IMR-90 (cell line): Measurements from ENCODE around the gene CRABP1. TPM values are rescaled to one million over a fixed set of nuclear protein-coding genes. Genes with fewer than 3 reads are reported as not detected.

Experiments
- ATAC-seq: fragments of 200-7000 bp; cut with Tn5 transposase; 2 replicates; pipeline ENCODE4 v1.9.1; 2020; ENCODE audit warnings: low read depth, mild to moderate bottlenecking, moderate library complexity
- BruUV-seq: library from RNA; stranded (reverse); fragments of 400-500 nt; replicated peaks from 2 replicates; lab custom pipeline; 2021; lab: Mats Ljungman, UMichigan
- CTCF ChIA-PET: fragments of 300-600 bp; formaldehyde crosslinking; extraction: SDS; loops from one replicate; lab custom pipeline; 2021; ENCODE audit warnings: antibody characterized with exemption; lab: Yijun Ruan, JAX
- POLR2A ChIA-PET: fragments of 300-600 bp; sonication (Branson Sonifier 250); formaldehyde crosslinking; loops from one replicate; lab custom pipeline; 2022; ENCODE audit warnings: antibody characterized with exemption; ENCODE audit not compliant: unreplicated experiment; lab: Charles Lee
- DNase-seq: peaks from one replicate; pipeline ENCODE4 v3.0.0; 2013
- H2AFZ ChIP-seq: replicated peaks from 2 replicates; pipeline ENCODE3; 2013; ENCODE audit warnings: low read length, mild to moderate bottlenecking; ENCODE audit not compliant: poor library complexity
- H2AK5ac ChIP-seq: 2 replicates; pipeline ENCODE4 v1.6.1; 2013; ENCODE audit warnings: low read depth, low read length, inconsistent platforms
- H2AK9ac ChIP-seq: replicated peaks from 2 replicates; pipeline ENCODE3; 2013; ENCODE audit warnings: mild to moderate bottlenecking, low read depth, low read length, moderate library complexity; ENCODE audit not compliant: poor library complexity
- H2BK120ac ChIP-seq: 2 replicates; pipeline ENCODE4 v1.6.1; 2013; ENCODE audit warnings: low read depth, low read length, inconsistent platforms
- H2BK15ac ChIP-seq: 3 replicates; pipeline ENCODE4 v1.6.1; 2013; ENCODE audit warnings: low read depth, low read length, inconsistent platforms
- H2BK20ac ChIP-seq: 2 replicates; pipeline ENCODE4 v1.6.1; 2013; ENCODE audit warnings: low read depth, mild to moderate bottlenecking, inconsistent platforms, low read length, moderate library complexity
- H2BK5ac ChIP-seq: 2 replicates; pipeline ENCODE4 v1.6.1; 2013; ENCODE audit warnings: mild to moderate bottlenecking, low read depth, low read length, inconsistent platforms; ENCODE audit not compliant: poor library complexity, severe bottlenecking
- H3K14ac ChIP-seq: replicated peaks from 2 replicates; pipeline ENCODE4 v1.6.1; 2013; ENCODE audit warnings: low read depth, low read length, inconsistent platforms
- H3K18ac ChIP-seq: 2 replicates; pipeline ENCODE4 v1.6.1; 2013; ENCODE audit warnings: low read depth, low read length, control low read depth
- H3K23ac ChIP-seq: 2 replicates; pipeline ENCODE4 v1.6.1; 2013; ENCODE audit warnings: low read depth, low read length, inconsistent platforms
- H3K27ac ChIP-seq: 2 replicates; pipeline ENCODE4 v1.5.1; 2013; ENCODE audit warnings: mild to moderate bottlenecking, control low read depth, low read length; ENCODE audit not compliant: insufficient read depth
- H3K27me3 ChIP-seq: 2 replicates; pipeline ENCODE4 v1.6.1; 2013; ENCODE audit warnings: low read length; ENCODE audit not compliant: control insufficient read depth, insufficient read depth
- H3K36me3 ChIP-seq: 2 replicates; pipeline ENCODE4 v1.6.1; 2013; ENCODE audit warnings: low read length, mixed read lengths; ENCODE audit not compliant: control insufficient read depth, insufficient read depth
- H3K4ac ChIP-seq: 2 replicates; pipeline ENCODE4 v1.6.1; 2013; ENCODE audit warnings: low read depth, low read length, inconsistent platforms
- H3K4me1 ChIP-seq: 2 replicates; pipeline ENCODE4 v1.6.1; 2013; ENCODE audit warnings: low read length, mixed read lengths; ENCODE audit not compliant: control insufficient read depth, insufficient read depth
- H3K4me2 ChIP-seq: 2 replicates; pipeline ENCODE4 v1.6.1; 2013; ENCODE audit warnings: low read depth, mild to moderate bottlenecking, control low read depth, low read length, moderate library complexity
- H3K4me3 ChIP-seq: 2 replicates; pipeline ENCODE4 v1.5.1; 2013; ENCODE audit warnings: low read depth, mild to moderate bottlenecking, control low read depth, low read length, moderate library complexity; ENCODE audit not compliant: insufficient read depth
- H3K56ac ChIP-seq: 2 replicates; pipeline ENCODE4 v1.6.1; 2013; ENCODE audit warnings: low read length, inconsistent platforms; ENCODE audit not compliant: insufficient read depth; ENCODE audit errors: extremely low read depth
- H3K79me1 ChIP-seq, 2 experiments: 2 replicates each; pipeline ENCODE4 v1.6.1; 2013; ENCODE audit warnings: low read length in 2 of 2, inconsistent platforms in 1 of 2, low read depth in 1 of 2
- H3K9ac ChIP-seq: 2 replicates; pipeline ENCODE4 v1.6.1; 2013; ENCODE audit warnings: low read depth, low read length, control low read depth
- H3K9me1 ChIP-seq: 2 replicates; pipeline ENCODE4 v1.6.1; 2013; ENCODE audit warnings: low read length, inconsistent platforms; ENCODE audit not compliant: insufficient read depth
- H3K9me3 ChIP-seq: 2 replicates; pipeline ENCODE4 v1.6.1; 2013; ENCODE audit warnings: low read length; ENCODE audit not compliant: control insufficient read depth, insufficient read depth
- H4K20me1 ChIP-seq: 2 replicates; pipeline ENCODE4 v1.6.1; 2013; ENCODE audit warnings: low read length, inconsistent platforms; ENCODE audit not compliant: insufficient read depth
- H4K5ac ChIP-seq: 2 replicates; pipeline ENCODE4 v1.6.1; 2013; ENCODE audit warnings: mild to moderate bottlenecking, low read depth, low read length, control low read depth
- H4K8ac ChIP-seq, 2 experiments: 2 replicates each; pipeline ENCODE4 v1.6.1; 2013; ENCODE audit warnings: low read depth in 2 of 2, low read length in 2 of 2, control low read depth in 1 of 2, inconsistent platforms in 1 of 2
- H4K91ac ChIP-seq: 2 replicates; pipeline ENCODE4 v1.6.1; 2013; ENCODE audit warnings: low read depth, low read length, inconsistent platforms; ENCODE audit not compliant: insufficient read depth
- BHLHE40 ChIP-seq: fragments of 150-350 bp; IDR thresholded peaks from 2 replicates; pipeline ENCODE4 v1.6.1; 2016; ENCODE audit warnings: mild to moderate bottlenecking, low read depth, low read length
- CEBPB ChIP-seq: IDR thresholded peaks from 2 replicates; pipeline ENCODE4 v1.6.1; 2012; ENCODE audit warnings: low read depth, low read length, improper control_type of control experiment
- CHD1 ChIP-seq: IDR thresholded peaks from 2 replicates; pipeline ENCODE4 v1.6.1; 2012; ENCODE audit warnings: low read depth, low read length, improper control_type of control experiment
- CTCF ChIP-seq: conservative IDR thresholded peaks from 2 replicates; pipeline ENCODE4 v1.5.1; 2012; ENCODE audit warnings: mild to moderate bottlenecking, low read depth, low read length, improper control_type of control experiment
- ELK1 ChIP-seq: fragments of 150-350 bp; IDR thresholded peaks from 2 replicates; pipeline ENCODE4 v1.6.1; 2016; ENCODE audit warnings: low read depth, mild to moderate bottlenecking, low read length, moderate library complexity, borderline replicate concordance
- FOS ChIP-seq: fragments of 150-350 bp; IDR thresholded peaks from 2 replicates; pipeline ENCODE4 v1.6.1; 2016; ENCODE audit warnings: low read depth, low read length
- MAFK ChIP-seq: IDR thresholded peaks from 2 replicates; pipeline ENCODE4 v1.6.1; 2012; ENCODE audit warnings: low read depth, low read length, improper control_type of control experiment
- MAZ ChIP-seq: IDR thresholded peaks from 2 replicates; pipeline ENCODE4 v1.6.1; 2012; ENCODE audit warnings: low read depth, mild to moderate bottlenecking, low read length, improper control_type of control experiment, moderate library complexity, borderline replicate concordance
- MXI1 ChIP-seq: IDR thresholded peaks from 2 replicates; pipeline ENCODE4 v1.6.1; 2012; ENCODE audit warnings: low read depth, mild to moderate bottlenecking, low read length, moderate library complexity, borderline replicate concordance
- NFE2L2 ChIP-seq: fragments of 150-350 bp; IDR thresholded peaks from 2 replicates; pipeline ENCODE4 v1.6.1; 2016; ENCODE audit warnings: low read depth, mild to moderate bottlenecking, low read length
- POLR2A ChIP-seq: IDR thresholded peaks from 2 replicates; pipeline ENCODE4 v1.6.1; 2012; ENCODE audit warnings: mild to moderate bottlenecking, low read depth, low read length
- RAD21 ChIP-seq: IDR thresholded peaks from 2 replicates; pipeline ENCODE4 v1.6.1; 2012; ENCODE audit warnings: low read length, improper control_type of control experiment
- RCOR1 ChIP-seq: IDR thresholded peaks from 2 replicates; pipeline ENCODE4 v1.6.1; 2012; ENCODE audit warnings: mild to moderate bottlenecking, low read length, improper control_type of control experiment; ENCODE audit not compliant: insufficient replicate concordance
- RFX5 ChIP-seq: IDR thresholded peaks from 2 replicates; pipeline ENCODE4 v1.8.0; 2012; ENCODE audit warnings: low read depth, mild to moderate bottlenecking, low read length, moderate library complexity
- SMC3 ChIP-seq: fragments of 150-350 bp; IDR thresholded peaks from 2 replicates; pipeline ENCODE4 v1.6.1; 2016; ENCODE audit warnings: low read depth, mild to moderate bottlenecking, antibody characterized with exemption, low read length, moderate library complexity
- USF2 ChIP-seq: fragments of 150-350 bp; IDR thresholded peaks from 2 replicates; pipeline ENCODE4 v1.6.1; 2017; ENCODE audit warnings: mild to moderate bottlenecking, antibody characterized with exemption, low read length, low read depth
- WGBS, 2 experiments: methylation state at CpG; one replicate each; pipeline versions ENCODE4 v1.1.5 to v1.1.7; 2013; ENCODE audit warnings: missing lambda C conversion rate in 2 of 2; ENCODE audit not compliant: insufficient read length in 1 of 2; ENCODE audit errors: extremely low coverage in 2 of 2; 5-methylcytosine and 5-hydroxymethylcytosine counted together
- dilution Hi-C: fragments of 300-500 bp; cut with HindIII; formaldehyde crosslinking; loops from one replicate; pipeline ENCODE4 v1.14.3; 2018; ENCODE audit warnings: low sequenced_read_pairs; ENCODE audit not compliant: unreplicated experiment
- in situ Hi-C: fragments of 300-500 bp; cut with MboI; formaldehyde crosslinking; loops from 3 replicates; pipeline ENCODE4 v1.14.3; 2019; ENCODE audit warnings: low sequenced_read_pairs, inconsistent platforms, mixed read lengths
- intact Hi-C: fragments of 100-400 bp; cut with micrococcal nuclease; formaldehyde crosslinking; loops from 2 replicates; pipeline ENCODE4 v1.10.0; 2022
- polyA plus RNA-seq, 3 experiments: library from polyadenylated mRNA; depleted of rRNA; stranded (reverse); fragments of >200 nt; gene quantifications; 2 replicates each; pipeline ENCODE4 v1.2.3, GENCODE V29; 2012; ENCODE audit warnings: low replicate concordance in 1 of 3
- total RNA-seq: library from RNA; depleted of rRNA; stranded (reverse); fragments of >200 nt; gene quantifications from 2 replicates; pipeline ENCODE4 v1.2.3, GENCODE V29; 2012

Gene CRABP1
- total and polyA plus RNA-seq, 2 of the 4 experiments (the other 2 are of a cell fraction), result not detected

- Histone ChIP-seq H3K27me3 (peaks cover 13% of the 10 kb centered on the region; the same call in 1 of the 2 replicates), H3K18ac (no peak overlapping the region), H3K36me3 (no peaks in the 10 kb centered on the region), H4K20me1 (no peaks in the 10 kb centered on the region), H2BK5ac (no peak overlapping the region), H2BK15ac (no peak overlapping the region), H3K56ac (no peak overlapping the region), H3K23ac (no peak overlapping the region), H4K5ac (no peak overlapping the region), H3K4me3 (no peak overlapping the region), H3K27ac (no peak overlapping the region), H3K79me1 (no peaks in the 10 kb centered on the region), H3K9ac (no peak overlapping the region), H3K4me1 (peaks cover 1% of the 10 kb centered on the region; the same call in 1 of the 2 replicates), H3K4me2 (no peak overlapping the region), H2AK9ac (no peak overlapping the region), H4K8ac (no peak overlapping the region), H3K9me1 (peaks cover 14% of the 10 kb centered on the region), H3K4ac (no peak overlapping the region), H4K91ac (no peak overlapping the region), H2BK120ac (no peak overlapping the region), H3K9me3 (no peaks in the 10 kb centered on the region), H3K14ac (no peak overlapping the region), H2AK5ac (no peak overlapping the region), H2BK20ac (no peak overlapping the region), H2AFZ (no peak overlapping the region)
- in situ Hi-C loops (no loop called here), intact Hi-C loops (no loop called here), dilution Hi-C loops (no loop called here)
- no TSS peak for BruUV-seq
- no CpG with 5 or more reads among the region's 5 CpGs for WGBS, 2 experiments
- TF ChIP-seq CTCF, result no peak
- no peak for TF ChIP-seq CEBPB
- no peak for TF ChIP-seq USF2
- no peak for TF ChIP-seq MXI1
- TF ChIP-seq NFE2L2, result no peak
- no peak for TF ChIP-seq MAZ
- TF ChIP-seq RAD21, result no peak
- no peak for TF ChIP-seq RCOR1
- no peak for TF ChIP-seq MAFK
- TF ChIP-seq ELK1, result no peak
- TF ChIP-seq FOS, result no peak
- TF ChIP-seq CHD1, result no peak
- TF ChIP-seq POLR2A, result no peak
- TF ChIP-seq RFX5, result no peak
- no peak for TF ChIP-seq SMC3
- TF ChIP-seq BHLHE40, result no peak
- DNase-seq (no peak), ATAC-seq (no peak)
- ChIA-PET POLR2A (no interaction called here), CTCF (no interaction called here)
Measured at GRCh38 chr15:78320183-78320582, 20.0 kb upstream of the CRABP1 start.
